A549 (cell line): Measurements from ENCODE around the gene FAM118B. TPM values are rescaled to one million over a fixed set of nuclear protein-coding genes. Genes with fewer than 3 reads are reported as not detected.

ENCODE experiments used
- ATAC-seq, 2 experiments: fragments of 200-7000 bp in 1 of 2; fragments of >200 bp in 1 of 2; cut with Nextera tagmentation in 1 of 2; cut with Tn5 transposase in 1 of 2; 3 replicates each; pipeline versions ENCODE4 v1.8.0 to v1.9.1; 2018 to 2020; ENCODE audit warnings: mild to moderate bottlenecking in 1 of 2, moderate library complexity in 1 of 2
- CTCF ChIA-PET: fragments of 300-600 bp; sonication (Branson Sonifier 250); formaldehyde crosslinking; extraction: SDS; loops from one replicate; lab custom pipeline; 2021; ENCODE audit warnings: antibody characterized with exemption, inconsistent platforms; lab: Yijun Ruan, JAX
- POLR2A ChIA-PET: fragments of 350-600 bp; formaldehyde crosslinking; extraction: SDS; loops from one replicate; lab custom pipeline; 2021; ENCODE audit warnings: antibody characterized with exemption, inconsistent platforms; lab: Yijun Ruan, JAX
- DNase-seq, 2 experiments: peaks; one replicate each; pipeline versions ENCODE4 v3.0.0 to v3.0.0-alpha.2; 2011 to 2016; ENCODE audit warnings: low read depth in 1 of 2, low spot score in 1 of 2
- FAIRE-seq: peaks from 2 replicates; lab custom pipeline; 2011; peaks lifted over from hg19 to GRCh38; lab: Jason Lieb, UNC
- H3K27ac ChIP-seq, 2 experiments: fragments of >200 bp; sonication (Bioruptor Twin); formaldehyde crosslinking; 3 replicates each; pipeline ENCODE4 v1.5.1; 2016 to 2017
- H3K4me1 ChIP-seq: fragments of >200 bp; sonication (Bioruptor Twin); formaldehyde crosslinking; 3 replicates; pipeline ENCODE4 v1.6.1; 2016
- H3K4me2 ChIP-seq: fragments of >200 bp; sonication (Bioruptor Twin); formaldehyde crosslinking; 3 replicates; pipeline ENCODE4 v1.6.1; 2016
- H3K4me3 ChIP-seq: fragments of >200 bp; sonication (Bioruptor Twin); formaldehyde crosslinking; 3 replicates; pipeline ENCODE4 v1.5.1; 2016
- H3K9me3 ChIP-seq: fragments of >200 bp; sonication (Bioruptor Twin); formaldehyde crosslinking; 3 replicates; pipeline ENCODE4 v1.6.1; 2016
- CBX8 ChIP-seq: fragments of 200-600 bp; sonication (generic); IDR thresholded peaks from 2 replicates; pipeline ENCODE4 v1.6.1; 2016
- CHD2 ChIP-seq: fragments of 150-350 bp; IDR thresholded peaks from 2 replicates; pipeline ENCODE4 v1.6.1; 2014; ENCODE audit warnings: low read length; ENCODE audit not compliant: partially characterized antibody
- CTCF ChIP-seq: fragments of >200 bp; sonication (Bioruptor Twin); formaldehyde crosslinking; IDR thresholded peaks from 3 replicates; pipeline ENCODE4 v1.5.1; 2016
- EP300 ChIP-seq, 2 experiments: fragments of >200 bp; sonication (Bioruptor Twin); formaldehyde crosslinking; IDR thresholded peaks; 2 replicates in 1 of 2; 3 replicates in 1 of 2; pipeline ENCODE4 v1.6.1; 2016 to 2017
- ESRRA ChIP-seq: fragments of 150-350 bp; IDR thresholded peaks from 2 replicates; pipeline ENCODE4 v1.6.1; 2014; ENCODE audit warnings: mild to moderate bottlenecking, low read length, borderline replicate concordance
- FOSB ChIP-seq: fragments of 250-450 bp; sonication (Bioruptor Pico); IDR thresholded peaks from 2 replicates; pipeline ENCODE4 v1.5.0; 2020; ENCODE audit warnings: mild to moderate bottlenecking, moderate library complexity
- FOXS1 ChIP-seq: fragments of 250-450 bp; sonication (Bioruptor Pico); IDR thresholded peaks from 2 replicates; pipeline ENCODE4 v1.5.0; 2020; ENCODE audit warnings: mild to moderate bottlenecking, moderate library complexity
- GATA3 ChIP-seq: IDR thresholded peaks from 2 replicates; pipeline ENCODE4 v1.6.1; 2012; ENCODE audit warnings: borderline replicate concordance
- HEYL ChIP-seq: fragments of 250-450 bp; sonication (Bioruptor Pico); IDR thresholded peaks from 2 replicates; pipeline ENCODE4 v1.8.0; 2021; ENCODE audit warnings: mild to moderate bottlenecking, moderate library complexity
- JUNB ChIP-seq: fragments of >200 bp; sonication (Bioruptor Twin); formaldehyde crosslinking; IDR thresholded peaks from 2 replicates; pipeline ENCODE4 v1.6.1; 2016
- KDM5A ChIP-seq: fragments of 200-600 bp; sonication (generic); IDR thresholded peaks from 2 replicates; pipeline ENCODE4 v1.6.1; 2016; ENCODE audit warnings: antibody characterized with exemption, mild to moderate bottlenecking
- MAFK ChIP-seq: fragments of 450-650 bp; IDR thresholded peaks from 2 replicates; pipeline ENCODE4 v1.6.1; 2014; ENCODE audit not compliant: partially characterized antibody
- NPAS2 ChIP-seq: fragments of 250-450 bp; sonication (Bioruptor Pico); IDR thresholded peaks from 2 replicates; pipeline ENCODE4 v1.8.0; 2022; ENCODE audit warnings: mild to moderate bottlenecking, moderate library complexity, borderline replicate concordance
- NR3C1 ChIP-seq: fragments of >200 bp; sonication (Bioruptor Twin); formaldehyde crosslinking; IDR thresholded peaks from 3 replicates; pipeline ENCODE4 v1.6.1; 2017
- POLR2A ChIP-seq: IDR thresholded peaks from 2 replicates; pipeline ENCODE4 v1.6.1; 2012; ENCODE audit warnings: mild to moderate bottlenecking, low read length
- RAD21 ChIP-seq, 2 experiments: fragments of >200 bp in 1 of 2; sonication (Bioruptor Twin) in 1 of 2; formaldehyde crosslinking in 1 of 2; IDR thresholded peaks in 1 of 2; conservative IDR thresholded peaks in 1 of 2; 2 replicates in 1 of 2; 3 replicates in 1 of 2; pipeline ENCODE4 v1.6.1; 2012 to 2018; ENCODE audit warnings: inconsistent platforms in 1 of 2
- RARB ChIP-seq: fragments of 250-450 bp; sonication (Bioruptor Pico); IDR thresholded peaks from 2 replicates; pipeline ENCODE4 v1.8.0; 2021; ENCODE audit warnings: mild to moderate bottlenecking, moderate library complexity
- RCOR1 ChIP-seq: fragments of 150-350 bp; IDR thresholded peaks from 2 replicates; pipeline ENCODE4 v1.6.1; 2014; ENCODE audit warnings: antibody characterized with exemption, low read length, low read depth
- RFX5 ChIP-seq: fragments of 450-650 bp; IDR thresholded peaks from 2 replicates; pipeline ENCODE4 v1.7.1; 2014; ENCODE audit warnings: antibody characterized with exemption, mild to moderate bottlenecking, moderate library complexity
- SMC3 ChIP-seq: fragments of >200 bp; sonication (Bioruptor Twin); formaldehyde crosslinking; IDR thresholded peaks from 3 replicates; pipeline ENCODE4 v1.6.1; 2018; ENCODE audit warnings: inconsistent platforms
- SREBF2 ChIP-seq: fragments of 450-650 bp; IDR thresholded peaks from 2 replicates; pipeline ENCODE4 v1.6.1; 2014; ENCODE audit warnings: mild to moderate bottlenecking, moderate library complexity
- ZFP36 ChIP-seq: fragments of 450-650 bp; IDR thresholded peaks from 2 replicates; pipeline ENCODE4 v1.6.1; 2014; ENCODE audit warnings: borderline replicate concordance; ENCODE audit not compliant: partially characterized antibody
- ZNF302 ChIP-seq: fragments of 250-450 bp; sonication (Bioruptor Pico); IDR thresholded peaks from 2 replicates; pipeline ENCODE4 v1.9.0; 2021; ENCODE audit warnings: inconsistent platforms, mild to moderate bottlenecking, moderate library complexity
- WGBS: methylation state at CpG from one replicate; pipeline ENCODE4 v1.1.6; 2017; ENCODE audit errors: missing lambda C conversion rate; 5-methylcytosine and 5-hydroxymethylcytosine counted together
- polyA plus RNA-seq, 4 experiments: library from polyadenylated mRNA; depleted of rRNA in 3 of 4; stranded (reverse); fragments of >200 nt; fragmentation: RNase III in 1 of 4; extraction: RNeasy Plus Mini Kit Qiagen cat#74134 plus additional on column Dnase treatment in 1 of 4; gene quantifications; 2 replicates in 3 of 4; 3 replicates in 1 of 4; pipeline ENCODE4 v1.2.3, GENCODE V29; 2011 to 2017
- TF ChIP-seq, protein P1 (sequence below): fragments of >200 bp; sonication (Bioruptor Twin); formaldehyde crosslinking; IDR thresholded peaks from 2 replicates; pipeline ENCODE4 v1.6.1; 2016
- TF ChIP-seq, protein P2 (sequence below): fragments of 200-600 bp; sonication (generic); IDR thresholded peaks from 2 replicates; pipeline ENCODE4 v1.6.1; 2016; ENCODE audit warnings: antibody characterized with exemption, mild to moderate bottlenecking, moderate library complexity

The FAM118B gene
- polyA plus RNA-seq, 2 of the 4 experiments (the other 2 are of a cell fraction) = 14.9 to 23.9 TPM

GRCh38 chr11:126193038-126193478 is 18.5 kb upstream of the FAM118B start:
- Histone ChIP-seq H3K4me3 (no peak overlapping the region), H3K9me3 (no peaks in the 10 kb centered on the region), H3K27ac (no peak overlapping the region), H3K4me1 (no peaks in the 10 kb centered on the region), H3K4me2 (no peak overlapping the region)
- CTCF ChIA-PET = interaction anchor here (0.8 to 6.7 kb wide), 23 partner anchors 9 to 469 kb away, joined by 3 to 80 read pairs (median 4); no protein-coding TSS in a partner anchor
- TF ChIP-seq JUNB = no peak
- TF ChIP-seq MAFK = no peak
- FAIRE-seq = no peak
- WGBS = 82% methylated on average over 8 of the region's 16 CpGs
- POLR2A ChIA-PET = no interaction called here
- no peak for DNase-seq
- ATAC-seq = no peak

GRCh38 chr11:126194121-126194543 is 17.4 kb upstream of the FAM118B start:
- Histone ChIP-seq H3K27ac (no peak overlapping the region), H3K4me1 (no peaks in the 10 kb centered on the region), H3K4me3 (no peak overlapping the region), H3K4me2 (no peak overlapping the region), H3K9me3 (no peaks in the 10 kb centered on the region)
- DNase-seq (peak; percentile 37 to 55), ATAC-seq (peak; percentile 69 to 91; a peak in 5 of 6 replicates), FAIRE-seq (no peak)
- POLR2A ChIA-PET = no interaction called here
- TF ChIP-seq, protein P1, sequence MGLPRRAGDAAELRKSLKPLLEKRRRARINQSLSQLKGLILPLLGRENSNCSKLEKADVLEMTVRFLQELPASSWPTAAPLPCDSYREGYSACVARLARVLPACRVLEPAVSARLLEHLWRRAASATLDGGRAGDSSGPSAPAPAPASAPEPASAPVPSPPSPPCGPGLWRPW = no peak
- TF ChIP-seq POLR2A (no peak), CBX8 (no peak), RAD21 (conservative IDR thresholded peaks at IDR 0.05 in 1 of 2, IDR thresholded peaks at IDR 0.05 in 1 of 2) (peak; percentile 86), KDM5A (no peak), CTCF (peak; percentile 77), RCOR1 (no peak), GATA3 (no peak), ZNF302 (CRISPR knock-in tag) (no peak), SMC3 (peak; percentile 83), ZFP36 (no peak), RFX5 (no peak), MAFK (no peak), SREBF2 (no peak)
- CTCF ChIA-PET = interaction anchor here (0.6 to 6.7 kb wide), 31 partner anchors 9 to 783 kb away, joined by 3 to 80 read pairs (median 4); no protein-coding TSS in a partner anchor
- 24% methylated on average over 9 of the region's 9 CpGs for WGBS

- WGBS = 95% methylated on average over 3 of the region's 3 CpGs
- H3K4me3 ChIP-seq = no peak overlapping the region
- ChIA-PET CTCF (interaction anchor here (1.0 to 1.4 kb wide), 3 partner anchors 20 to 272 kb away, joined by 3 to 4 read pairs (median 4); no protein-coding TSS in a partner anchor), POLR2A (no interaction called here)
- TF ChIP-seq RFX5 (no peak), NPAS2 (CRISPR knock-in tag) (no peak), FOSB (no peak), RCOR1 (no peak), ESRRA (no peak), EP300 (IDR thresholded peaks at IDR 0.05) (no peak), NR3C1 (no peak), FOXS1 (CRISPR knock-in tag) (no peak), HEYL (CRISPR knock-in tag) (no peak), RARB (CRISPR knock-in tag) (no peak), JUNB (no peak), CHD2 (no peak)
- TF ChIP-seq, protein P2, sequence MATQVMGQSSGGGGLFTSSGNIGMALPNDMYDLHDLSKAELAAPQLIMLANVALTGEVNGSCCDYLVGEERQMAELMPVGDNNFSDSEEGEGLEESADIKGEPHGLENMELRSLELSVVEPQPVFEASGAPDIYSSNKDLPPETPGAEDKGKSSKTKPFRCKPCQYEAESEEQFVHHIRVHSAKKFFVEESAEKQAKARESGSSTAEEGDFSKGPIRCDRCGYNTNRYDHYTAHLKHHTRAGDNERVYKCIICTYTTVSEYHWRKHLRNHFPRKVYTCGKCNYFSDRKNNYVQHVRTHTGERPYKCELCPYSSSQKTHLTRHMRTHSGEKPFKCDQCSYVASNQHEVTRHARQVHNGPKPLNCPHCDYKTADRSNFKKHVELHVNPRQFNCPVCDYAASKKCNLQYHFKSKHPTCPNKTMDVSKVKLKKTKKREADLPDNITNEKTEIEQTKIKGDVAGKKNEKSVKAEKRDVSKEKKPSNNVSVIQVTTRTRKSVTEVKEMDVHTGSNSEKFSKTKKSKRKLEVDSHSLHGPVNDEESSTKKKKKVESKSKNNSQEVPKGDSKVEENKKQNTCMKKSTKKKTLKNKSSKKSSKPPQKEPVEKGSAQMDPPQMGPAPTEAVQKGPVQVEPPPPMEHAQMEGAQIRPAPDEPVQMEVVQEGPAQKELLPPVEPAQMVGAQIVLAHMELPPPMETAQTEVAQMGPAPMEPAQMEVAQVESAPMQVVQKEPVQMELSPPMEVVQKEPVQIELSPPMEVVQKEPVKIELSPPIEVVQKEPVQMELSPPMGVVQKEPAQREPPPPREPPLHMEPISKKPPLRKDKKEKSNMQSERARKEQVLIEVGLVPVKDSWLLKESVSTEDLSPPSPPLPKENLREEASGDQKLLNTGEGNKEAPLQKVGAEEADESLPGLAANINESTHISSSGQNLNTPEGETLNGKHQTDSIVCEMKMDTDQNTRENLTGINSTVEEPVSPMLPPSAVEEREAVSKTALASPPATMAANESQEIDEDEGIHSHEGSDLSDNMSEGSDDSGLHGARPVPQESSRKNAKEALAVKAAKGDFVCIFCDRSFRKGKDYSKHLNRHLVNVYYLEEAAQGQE = no peak
- no peak for FAIRE-seq
- no peak for DNase-seq
- no peak overlapping the region for H3K4me2 ChIP-seq
- no peaks in the 10 kb centered on the region for H3K9me3 ChIP-seq
- ATAC-seq = no peak
- H3K27ac ChIP-seq = no peak overlapping the region
- H3K4me1 ChIP-seq = no peaks in the 10 kb centered on the region
Observed at GRCh38 chr11:126195119-126195518, 16.5 kb upstream of the FAM118B start.
